Right atrium auricular region (tissue), 2 donors: ENCODE results near the gene CTNND2. TPM values are rescaled to one million over a fixed set of nuclear protein-coding genes. Genes with fewer than 3 reads are reported as not detected.

Experiments
- DNase-seq: peaks from one replicate; pipeline ENCODE4 v3.0.0-alpha.2; 2019; ENCODE audit warnings: low spot score
- H3K27ac ChIP-seq, 2 donors: fragments of 200-600 bp; sonication (generic); 1 replicate in 1 of 2; 2 replicates in 1 of 2; pipeline ENCODE4 v1.5.1; 2016 to 2019
- H3K27me3 ChIP-seq, 2 donors: fragments of 200-600 bp; sonication (generic); one replicate each; pipeline versions ENCODE4 v1.5.1 to v1.6.0; 2017 to 2019
- H3K36me3 ChIP-seq: fragments of 200-600 bp; sonication (generic); one replicate; pipeline ENCODE4 v1.5.1; 2016
- H3K4me1 ChIP-seq, 2 donors: fragments of 200-600 bp; sonication (generic); one replicate each; pipeline versions ENCODE4 v1.5.1 to v1.6.0; 2017 to 2019
- H3K4me3 ChIP-seq, 2 donors: fragments of 200-600 bp; sonication (generic); 1 replicate in 1 of 2; 2 replicates in 1 of 2; pipeline ENCODE4 v1.5.1; 2017 to 2019; ENCODE audit warnings: mild to moderate bottlenecking in 1 of 2, moderate library complexity in 1 of 2
- H3K9me3 ChIP-seq, 2 donors: fragments of 200-600 bp; sonication (generic); one replicate each; pipeline ENCODE4 v1.5.1; 2019
- total RNA-seq, 2 donors: library from RNA; depleted of rRNA; stranded (reverse); fragments of >200 nt; gene quantifications; one replicate each; pipeline ENCODE4 v1.1.0, GENCODE V29; 2016
- TF ChIP-seq, protein P1 (sequence below), 2 donors: fragments of 200-600 bp; sonication (generic); IDR thresholded peaks; one replicate each; pipeline ENCODE4 v1.5.1; 2019; ENCODE audit warnings: antibody characterized with exemption in 2 of 2

CTNND2 gene
- total RNA-seq, 2 donors from 2014 or later = 8.6 to 9.0 TPM

DNA sequence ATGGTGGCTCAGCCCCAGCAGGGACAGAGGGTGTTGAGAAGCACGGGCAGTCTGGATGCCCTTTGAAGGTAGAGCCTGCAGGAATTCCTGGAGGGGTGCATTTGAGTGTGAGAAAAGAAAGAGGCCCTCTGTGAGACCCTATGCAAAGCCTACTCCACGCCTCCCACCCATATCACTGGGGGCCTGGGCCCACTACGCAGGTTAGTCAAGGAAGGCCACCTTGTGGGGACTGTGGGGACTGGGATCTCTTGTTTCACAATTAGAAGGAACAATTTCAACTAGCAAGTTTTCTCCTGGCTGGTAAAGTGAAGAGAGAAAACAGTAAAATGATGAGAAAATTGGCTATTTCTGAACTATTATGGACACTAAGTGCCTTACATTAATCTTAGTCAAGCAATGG is 657.0 kb downstream of the CTNND2 start:
- Histone ChIP-seq H3K27me3 (no peaks in the 10 kb centered on the region), H3K4me3 (no peak overlapping the region), H3K9me3 (no peaks in the 10 kb centered on the region), H3K36me3 (no peaks in the 10 kb centered on the region), H3K27ac (no peak overlapping the region), H3K4me1 (peaks cover 0 to 5% of the 10 kb centered on the region in 2 donors)
- TF ChIP-seq, protein P1, sequence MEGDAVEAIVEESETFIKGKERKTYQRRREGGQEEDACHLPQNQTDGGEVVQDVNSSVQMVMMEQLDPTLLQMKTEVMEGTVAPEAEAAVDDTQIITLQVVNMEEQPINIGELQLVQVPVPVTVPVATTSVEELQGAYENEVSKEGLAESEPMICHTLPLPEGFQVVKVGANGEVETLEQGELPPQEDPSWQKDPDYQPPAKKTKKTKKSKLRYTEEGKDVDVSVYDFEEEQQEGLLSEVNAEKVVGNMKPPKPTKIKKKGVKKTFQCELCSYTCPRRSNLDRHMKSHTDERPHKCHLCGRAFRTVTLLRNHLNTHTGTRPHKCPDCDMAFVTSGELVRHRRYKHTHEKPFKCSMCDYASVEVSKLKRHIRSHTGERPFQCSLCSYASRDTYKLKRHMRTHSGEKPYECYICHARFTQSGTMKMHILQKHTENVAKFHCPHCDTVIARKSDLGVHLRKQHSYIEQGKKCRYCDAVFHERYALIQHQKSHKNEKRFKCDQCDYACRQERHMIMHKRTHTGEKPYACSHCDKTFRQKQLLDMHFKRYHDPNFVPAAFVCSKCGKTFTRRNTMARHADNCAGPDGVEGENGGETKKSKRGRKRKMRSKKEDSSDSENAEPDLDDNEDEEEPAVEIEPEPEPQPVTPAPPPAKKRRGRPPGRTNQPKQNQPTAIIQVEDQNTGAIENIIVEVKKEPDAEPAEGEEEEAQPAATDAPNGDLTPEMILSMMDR (IDR thresholded peaks at IDR 0.05) = no peak
- no peak for DNase-seq

DNA sequence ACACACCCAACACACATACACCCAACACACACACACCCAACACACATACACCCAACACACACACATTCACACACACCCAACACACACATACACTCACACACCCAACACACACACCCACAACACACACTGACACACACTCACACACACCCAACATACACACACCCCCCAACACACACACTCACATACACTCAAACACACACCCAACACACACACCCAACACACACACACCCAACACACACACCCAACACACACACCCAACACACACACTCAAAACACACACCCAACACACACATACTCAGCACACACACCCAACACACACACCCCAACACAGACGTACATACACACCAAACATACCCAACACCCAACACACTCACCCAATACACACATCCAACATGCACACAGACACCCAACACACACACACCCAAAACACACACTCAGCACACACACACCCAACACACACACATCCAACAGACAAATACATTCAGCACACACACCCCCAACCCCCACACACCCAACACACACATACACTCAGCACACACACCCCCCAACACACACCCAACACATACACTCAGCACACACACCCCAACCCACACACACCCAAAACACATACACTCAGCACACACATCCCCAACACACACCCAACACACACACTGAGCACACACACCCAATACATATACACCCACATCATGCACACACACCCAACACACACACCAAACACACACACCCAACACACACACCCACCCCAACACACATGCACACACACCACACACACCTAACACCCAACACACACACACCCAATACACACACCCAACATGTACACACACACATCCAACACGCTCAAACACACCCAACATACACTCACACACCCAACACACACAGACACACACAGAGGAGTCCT is 663.7 kb downstream of the CTNND2 start:
- Histone ChIP-seq H3K4me1 (no peaks in the 10 kb centered on the region), H3K4me3 (no peak overlapping the region), H3K36me3 (no peaks in the 10 kb centered on the region), H3K27me3 (no peaks in the 10 kb centered on the region), H3K9me3 (no peaks in the 10 kb centered on the region), H3K27ac (no peak overlapping the region)
- no peak for DNase-seq
- TF ChIP-seq, protein P1 (IDR thresholded peaks at IDR 0.05) = no peak

DNA sequence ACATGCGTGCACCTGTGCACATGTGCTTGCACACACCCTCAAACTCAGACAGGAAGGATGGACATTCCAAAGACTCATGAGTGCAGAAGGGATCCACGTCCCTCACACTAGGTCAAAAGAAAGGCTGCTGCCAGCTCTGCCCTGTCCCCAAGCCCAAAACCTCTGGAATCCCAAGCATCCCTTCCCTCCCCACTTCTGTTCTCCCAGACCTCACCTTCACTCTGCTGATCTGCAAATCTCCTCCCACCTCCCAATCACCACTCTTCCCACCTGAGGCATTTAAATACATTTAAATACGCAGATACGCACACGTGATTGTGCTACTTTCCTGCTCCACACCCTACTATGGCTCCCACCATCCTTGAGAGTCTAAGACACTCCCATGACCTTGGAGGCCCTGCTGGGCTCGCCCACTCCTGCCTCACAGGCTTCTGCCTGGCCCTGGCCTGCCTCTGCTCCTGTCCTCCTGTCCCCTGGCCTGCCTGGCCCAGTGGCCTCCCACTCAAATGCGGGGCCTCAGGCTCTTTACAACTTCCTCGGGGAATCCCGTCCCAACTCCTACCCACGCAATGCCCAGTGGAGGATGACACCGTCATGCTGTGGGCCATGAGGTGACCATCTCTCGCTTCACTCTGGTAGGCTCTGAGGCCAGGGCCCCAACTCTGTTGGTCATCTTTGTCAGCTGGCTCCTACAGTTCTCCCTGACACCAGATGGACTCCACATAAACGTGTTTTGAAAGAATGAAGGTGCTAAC is 664.8 kb downstream of the CTNND2 start:
- no peaks in the 10 kb centered on the region for H3K36me3 ChIP-seq
- no peaks in the 10 kb centered on the region for H3K27me3 ChIP-seq
- DNase-seq = no peak
- no peak overlapping the region for H3K4me3 ChIP-seq
- no peaks in the 10 kb centered on the region for H3K9me3 ChIP-seq
- no peak overlapping the region for H3K27ac ChIP-seq
- H3K4me1 ChIP-seq = peaks cover 0 to 3% of the 10 kb centered on the region in 2 donors
- TF ChIP-seq, protein P1 (IDR thresholded peaks at IDR 0.05) = no peak

GRCh38 chr5:11234501-11234911 is 669.7 kb downstream of the CTNND2 start:
- no peaks in the 10 kb centered on the region for H3K36me3 ChIP-seq
- H3K4me3 ChIP-seq = no peak overlapping the region
- DNase-seq = peak; percentile 68
- peak overlapping the region; percentile 28 to 55 for H3K27ac ChIP-seq
- H3K4me1 ChIP-seq = peaks cover 0 to 9% of the 10 kb centered on the region in 2 donors
- TF ChIP-seq, protein P1 (IDR thresholded peaks at IDR 0.05) = no peak
- no peaks in the 10 kb centered on the region for H3K9me3 ChIP-seq
- H3K27me3 ChIP-seq = no peaks in the 10 kb centered on the region

DNA sequence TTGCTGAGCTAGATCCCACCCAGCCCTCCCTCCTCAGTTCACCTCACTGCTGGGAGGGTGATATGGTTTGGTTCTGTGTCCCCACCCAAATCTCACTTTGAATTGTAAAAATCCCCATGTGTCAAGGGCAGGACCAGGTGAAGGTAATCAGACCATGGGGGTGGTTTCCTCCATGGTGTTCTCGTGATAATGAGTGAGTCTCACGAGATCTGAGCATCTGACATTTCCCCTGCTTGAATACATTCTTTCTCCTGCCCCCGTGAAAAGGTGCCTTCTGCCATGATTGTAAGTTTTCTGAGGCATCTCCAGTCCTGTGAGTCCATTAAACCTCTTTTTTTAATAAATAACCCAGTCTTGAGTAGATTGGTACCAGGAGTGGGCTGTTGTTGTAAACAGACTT is 673.4 kb downstream of the CTNND2 start:
- Histone ChIP-seq H3K27ac (no peak overlapping the region), H3K27me3 (no peaks in the 10 kb centered on the region), H3K4me1 (peaks cover 0 to 9% of the 10 kb centered on the region in 2 donors), H3K9me3 (no peaks in the 10 kb centered on the region), H3K4me3 (no peak overlapping the region), H3K36me3 (no peaks in the 10 kb centered on the region)
- no peak for DNase-seq
- TF ChIP-seq, protein P1 (IDR thresholded peaks at IDR 0.05) = no peak
